ENCODE data around the gene BPIFB6. TPM values are rescaled to one million over a fixed set of nuclear protein-coding genes. Genes with fewer than 3 reads are reported as not detected.

BPIFB6 gene
- total RNA-seq, 1 experiment from 2014 or later = not detected

- Histone ChIP-seq H3K9ac (ENCODE audit: low read length) (no peak overlapping the region), H3K27ac (ENCODE audit: low read length) (no peak overlapping the region), H4K20me1 (ENCODE audit: insufficient read depth, low read depth, low read length) (no peaks in the 10 kb centered on the region), H3K79me2 (ENCODE audit: low read length) (no peaks in the 10 kb centered on the region), H3K36me3 (ENCODE audit: insufficient read depth, low read length) (no peaks in the 10 kb centered on the region), H3K4me3 (ENCODE audit: low read length) (no peak overlapping the region), H3K4me1 (ENCODE audit: low read length) (no peaks in the 10 kb centered on the region), H3K9me3 (ENCODE audit: low read length) (no peaks in the 10 kb centered on the region), H3K9me2 (replicated peaks; ENCODE audit: insufficient read depth, low read length) (no peaks in the 10 kb centered on the region), H3K27me3 (ENCODE audit: low read length) (no peaks in the 10 kb centered on the region), H3K4me2 (ENCODE audit: low read depth, low read length, poor library complexity, severe bottlenecking) (no peak overlapping the region), H2AFZ (ENCODE audit: low read length) (no peak overlapping the region)
- no peak for DNase-seq
These were observed 44.2 kb upstream of the BPIFB6 start for GRCh38 chr20:32987044-32987825.

- DNase-seq = no peak
- H3K4me2 ChIP-seq (ENCODE audit: low read depth, low read length, poor library complexity, severe bottlenecking) = no peak overlapping the region
- H4K20me1 ChIP-seq (ENCODE audit: insufficient read depth, low read depth, low read length) = no peaks in the 10 kb centered on the region
- H3K79me2 ChIP-seq (ENCODE audit: low read length) = no peaks in the 10 kb centered on the region
- no peaks in the 10 kb centered on the region for H3K9me3 ChIP-seq (ENCODE audit: low read length)
- H3K9ac ChIP-seq (ENCODE audit: low read length) = no peak overlapping the region
- H3K27me3 ChIP-seq (ENCODE audit: low read length) = no peaks in the 10 kb centered on the region
- no peak overlapping the region for H2AFZ ChIP-seq (ENCODE audit: low read length)
- no peak overlapping the region for H3K4me3 ChIP-seq (ENCODE audit: low read length)
- no peaks in the 10 kb centered on the region for H3K36me3 ChIP-seq (ENCODE audit: insufficient read depth, low read length)
- no peaks in the 10 kb centered on the region for H3K4me1 ChIP-seq (ENCODE audit: low read length)
- H3K9me2 ChIP-seq (replicated peaks; ENCODE audit: insufficient read depth, low read length) = no peaks in the 10 kb centered on the region
- H3K27ac ChIP-seq (ENCODE audit: low read length) = no peak overlapping the region
These were observed 43.4 kb upstream of the BPIFB6 start for GRCh38 chr20:32988008-32988407.

GRCh38 chr20:32989507-32990283 lies 41.8 kb upstream of the BPIFB6 start:
- H3K27me3 ChIP-seq (ENCODE audit: low read length) = no peaks in the 10 kb centered on the region
- no peak overlapping the region for H3K4me2 ChIP-seq (ENCODE audit: low read depth, low read length, poor library complexity, severe bottlenecking)
- no peak overlapping the region for H3K9ac ChIP-seq (ENCODE audit: low read length)
- H3K9me2 ChIP-seq (replicated peaks; ENCODE audit: insufficient read depth, low read length) = no peaks in the 10 kb centered on the region
- H3K4me3 ChIP-seq (ENCODE audit: low read length) = no peak overlapping the region
- no peak overlapping the region for H3K27ac ChIP-seq (ENCODE audit: low read length)
- H3K4me1 ChIP-seq (ENCODE audit: low read length) = no peaks in the 10 kb centered on the region
- no peaks in the 10 kb centered on the region for H3K9me3 ChIP-seq (ENCODE audit: low read length)
- H3K79me2 ChIP-seq (ENCODE audit: low read length) = no peaks in the 10 kb centered on the region
- H4K20me1 ChIP-seq (ENCODE audit: insufficient read depth, low read depth, low read length) = no peaks in the 10 kb centered on the region
- no peak overlapping the region for H2AFZ ChIP-seq (ENCODE audit: low read length)
- H3K36me3 ChIP-seq (ENCODE audit: insufficient read depth, low read length) = no peaks in the 10 kb centered on the region
- no peak for DNase-seq

GRCh38 chr20:32990426-32990825 lies 41.0 kb upstream of the BPIFB6 start:
- Histone ChIP-seq H2AFZ (ENCODE audit: low read length) (no peak overlapping the region), H3K4me1 (ENCODE audit: low read length) (no peaks in the 10 kb centered on the region), H4K20me1 (ENCODE audit: insufficient read depth, low read depth, low read length) (no peaks in the 10 kb centered on the region), H3K27me3 (ENCODE audit: low read length) (no peaks in the 10 kb centered on the region), H3K9ac (ENCODE audit: low read length) (no peak overlapping the region), H3K27ac (ENCODE audit: low read length) (no peak overlapping the region), H3K9me3 (ENCODE audit: low read length) (no peaks in the 10 kb centered on the region), H3K9me2 (replicated peaks; ENCODE audit: insufficient read depth, low read length) (no peaks in the 10 kb centered on the region), H3K4me3 (ENCODE audit: low read length) (no peak overlapping the region), H3K4me2 (ENCODE audit: low read depth, low read length, poor library complexity, severe bottlenecking) (no peak overlapping the region), H3K36me3 (ENCODE audit: insufficient read depth, low read length) (no peaks in the 10 kb centered on the region), H3K79me2 (ENCODE audit: low read length) (no peaks in the 10 kb centered on the region)
- no peak for DNase-seq

GRCh38 chr20:32991383-32991782 lies 40.1 kb upstream of the BPIFB6 start:
- H3K36me3 ChIP-seq (ENCODE audit: insufficient read depth, low read length) = no peaks in the 10 kb centered on the region
- H4K20me1 ChIP-seq (ENCODE audit: insufficient read depth, low read depth, low read length) = no peaks in the 10 kb centered on the region
- no peaks in the 10 kb centered on the region for H3K27me3 ChIP-seq (ENCODE audit: low read length)
- H3K9ac ChIP-seq (ENCODE audit: low read length) = no peak overlapping the region
- H3K79me2 ChIP-seq (ENCODE audit: low read length) = no peaks in the 10 kb centered on the region
- no peaks in the 10 kb centered on the region for H3K9me3 ChIP-seq (ENCODE audit: low read length)
- no peak overlapping the region for H2AFZ ChIP-seq (ENCODE audit: low read length)
- no peaks in the 10 kb centered on the region for H3K9me2 ChIP-seq (replicated peaks; ENCODE audit: insufficient read depth, low read length)
- H3K27ac ChIP-seq (ENCODE audit: low read length) = no peak overlapping the region
- no peaks in the 10 kb centered on the region for H3K4me1 ChIP-seq (ENCODE audit: low read length)
- DNase-seq = no peak
- H3K4me2 ChIP-seq (ENCODE audit: low read depth, low read length, poor library complexity, severe bottlenecking) = no peak overlapping the region
- H3K4me3 ChIP-seq (ENCODE audit: low read length) = no peak overlapping the region

GRCh38 chr20:32991792-32992641 lies 39.4 kb upstream of the BPIFB6 start:
- H3K79me2 ChIP-seq (ENCODE audit: low read length) = no peaks in the 10 kb centered on the region
- no peak overlapping the region for H3K4me2 ChIP-seq (ENCODE audit: low read depth, low read length, poor library complexity, severe bottlenecking)
- H3K27ac ChIP-seq (ENCODE audit: low read length) = no peak overlapping the region

GRCh38 chr20:32993496-32994050 lies 37.9 kb upstream of the BPIFB6 start:
- no peaks in the 10 kb centered on the region for H4K20me1 ChIP-seq (ENCODE audit: insufficient read depth, low read depth, low read length)
- H3K9me3 ChIP-seq (ENCODE audit: low read length) = no peaks in the 10 kb centered on the region
- no peaks in the 10 kb centered on the region for H3K79me2 ChIP-seq (ENCODE audit: low read length)
- no peaks in the 10 kb centered on the region for H3K36me3 ChIP-seq (ENCODE audit: insufficient read depth, low read length)
- H3K4me2 ChIP-seq (ENCODE audit: low read depth, low read length, poor library complexity, severe bottlenecking) = no peak overlapping the region
- no peak overlapping the region for H3K27ac ChIP-seq (ENCODE audit: low read length)
- no peak for DNase-seq
- no peak overlapping the region for H2AFZ ChIP-seq (ENCODE audit: low read length)
- no peaks in the 10 kb centered on the region for H3K4me1 ChIP-seq (ENCODE audit: low read length)
- H3K4me3 ChIP-seq (ENCODE audit: low read length) = no peak overlapping the region
- H3K9ac ChIP-seq (ENCODE audit: low read length) = no peak overlapping the region
- H3K27me3 ChIP-seq (ENCODE audit: low read length) = no peaks in the 10 kb centered on the region
- H3K9me2 ChIP-seq (replicated peaks; ENCODE audit: insufficient read depth, low read length) = no peaks in the 10 kb centered on the region

More at GRCh38 chr20:32991792-32992641, 39.4 kb upstream of the BPIFB6 start:
- no peak overlapping the region for H2AFZ ChIP-seq (ENCODE audit: low read length)
- no peaks in the 10 kb centered on the region for H3K4me1 ChIP-seq (ENCODE audit: low read length)
- no peaks in the 10 kb centered on the region for H3K36me3 ChIP-seq (ENCODE audit: insufficient read depth, low read length)
- H3K9ac ChIP-seq (ENCODE audit: low read length) = no peak overlapping the region
- no peaks in the 10 kb centered on the region for H3K9me2 ChIP-seq (replicated peaks; ENCODE audit: insufficient read depth, low read length)
- no peak overlapping the region for H3K4me3 ChIP-seq (ENCODE audit: low read length)
- H3K9me3 ChIP-seq (ENCODE audit: low read length) = no peaks in the 10 kb centered on the region
- H3K27me3 ChIP-seq (ENCODE audit: low read length) = no peaks in the 10 kb centered on the region
- peak; percentile 41 for DNase-seq
- H4K20me1 ChIP-seq (ENCODE audit: insufficient read depth, low read depth, low read length) = no peaks in the 10 kb centered on the region

Measured in Karpas-422 (cell line).